ENCODE measurements around the gene DZIP1.

The DZIP1 gene

DNA sequence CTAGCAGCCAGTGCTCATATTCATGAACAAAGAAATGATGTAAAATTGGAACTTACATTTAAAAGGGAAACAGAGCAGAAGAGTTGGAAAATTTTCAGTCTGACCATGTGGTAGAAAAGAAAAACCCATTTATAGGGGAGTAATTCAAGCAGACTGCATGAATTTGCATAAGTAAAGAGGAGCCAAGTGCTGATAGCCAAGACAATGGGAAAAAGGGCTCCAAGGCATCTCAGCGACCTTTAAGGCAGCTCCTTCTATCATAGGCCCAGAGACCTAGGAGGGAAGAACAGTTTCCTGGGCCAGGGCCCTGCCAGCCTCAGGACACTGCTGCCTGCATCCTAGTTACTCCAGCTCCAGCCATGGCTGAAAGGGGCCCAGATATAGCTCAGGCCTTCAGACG lies 39.9 kb upstream of the DZIP1 start:
- H3K9me2 ChIP-seq (replicated peaks; ENCODE audit: insufficient read depth, low read length), result no peaks in the 10 kb centered on the region
- no peak overlapping the region for H3K4me2 ChIP-seq (ENCODE audit: low read depth, low read length, poor library complexity, severe bottlenecking)
- no peak for TF ChIP-seq EZH2phosphoT487 (conservative IDR thresholded peaks at IDR 0.05; ENCODE audit: low read length)
- TF ChIP-seq, protein P1, sequence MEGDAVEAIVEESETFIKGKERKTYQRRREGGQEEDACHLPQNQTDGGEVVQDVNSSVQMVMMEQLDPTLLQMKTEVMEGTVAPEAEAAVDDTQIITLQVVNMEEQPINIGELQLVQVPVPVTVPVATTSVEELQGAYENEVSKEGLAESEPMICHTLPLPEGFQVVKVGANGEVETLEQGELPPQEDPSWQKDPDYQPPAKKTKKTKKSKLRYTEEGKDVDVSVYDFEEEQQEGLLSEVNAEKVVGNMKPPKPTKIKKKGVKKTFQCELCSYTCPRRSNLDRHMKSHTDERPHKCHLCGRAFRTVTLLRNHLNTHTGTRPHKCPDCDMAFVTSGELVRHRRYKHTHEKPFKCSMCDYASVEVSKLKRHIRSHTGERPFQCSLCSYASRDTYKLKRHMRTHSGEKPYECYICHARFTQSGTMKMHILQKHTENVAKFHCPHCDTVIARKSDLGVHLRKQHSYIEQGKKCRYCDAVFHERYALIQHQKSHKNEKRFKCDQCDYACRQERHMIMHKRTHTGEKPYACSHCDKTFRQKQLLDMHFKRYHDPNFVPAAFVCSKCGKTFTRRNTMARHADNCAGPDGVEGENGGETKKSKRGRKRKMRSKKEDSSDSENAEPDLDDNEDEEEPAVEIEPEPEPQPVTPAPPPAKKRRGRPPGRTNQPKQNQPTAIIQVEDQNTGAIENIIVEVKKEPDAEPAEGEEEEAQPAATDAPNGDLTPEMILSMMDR (IDR thresholded peaks at IDR 0.05; ENCODE audit: insufficient read depth, low read length, poor library complexity, severe bottlenecking), result no peak
- peaks cover 97% of the 10 kb centered on the region for H3K79me2 ChIP-seq (ENCODE audit: insufficient read depth, low read length)
- no peak overlapping the region for H2AFZ ChIP-seq (ENCODE audit: low read depth, low read length, severe bottlenecking)
- H3K27me3 ChIP-seq (ENCODE audit: low read length), result no peaks in the 10 kb centered on the region
- peaks cover 11% of the 10 kb centered on the region; the same call in 1 of the 2 replicates for H4K20me1 ChIP-seq (ENCODE audit: low read depth, low read length)
- no peak overlapping the region for H3K4me3 ChIP-seq (ENCODE audit: insufficient read depth, low read length, poor library complexity, severe bottlenecking)
- no peaks in the 10 kb centered on the region; the same call in 1 of the 2 replicates for H3K36me3 ChIP-seq (ENCODE audit: low read length)
- H3K9me3 ChIP-seq (ENCODE audit: insufficient read depth, low read length), result no peaks in the 10 kb centered on the region
- no peak overlapping the region for H3K27ac ChIP-seq (ENCODE audit: low read depth, low read length)
- no peaks in the 10 kb centered on the region for H3F3A ChIP-seq (ENCODE audit: insufficient read depth)
- no peak overlapping the region for H3K9ac ChIP-seq (ENCODE audit: low read length)

DNA sequence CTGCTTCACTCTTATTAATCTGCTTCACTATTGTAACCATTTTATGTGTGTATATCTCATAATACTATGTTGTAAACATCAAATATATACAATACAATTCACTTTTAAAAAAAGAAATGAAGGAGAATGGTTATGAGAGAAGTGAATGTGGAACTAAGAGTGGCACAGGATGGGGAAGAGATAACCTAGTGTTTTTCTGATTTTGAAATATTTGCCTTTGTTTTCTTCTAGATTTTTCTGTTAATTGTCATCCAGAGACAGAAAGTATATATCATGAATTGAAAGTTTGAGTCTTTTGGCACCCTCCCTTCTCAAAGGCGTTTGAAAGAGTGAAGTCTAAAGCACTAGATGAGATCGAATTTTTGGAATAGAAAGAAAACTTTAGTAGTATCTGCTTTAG lies 35.2 kb upstream of the DZIP1 start:
- no peaks in the 10 kb centered on the region for H3K36me3 ChIP-seq (ENCODE audit: low read length)
- H3K4me2 ChIP-seq (ENCODE audit: low read depth, low read length, poor library complexity, severe bottlenecking), result peak overlapping the region; percentile 82
- H3K27ac ChIP-seq (ENCODE audit: low read depth, low read length), result no peak overlapping the region
- H3F3A ChIP-seq (ENCODE audit: insufficient read depth), result peaks cover 11% of the 10 kb centered on the region; the same call in 1 of the 2 replicates
- H3K27me3 ChIP-seq (ENCODE audit: low read length), result no peaks in the 10 kb centered on the region
- H3K9me3 ChIP-seq (ENCODE audit: insufficient read depth, low read length), result no peaks in the 10 kb centered on the region
- no peak overlapping the region for H2AFZ ChIP-seq (ENCODE audit: low read depth, low read length, severe bottlenecking)
- H3K9ac ChIP-seq (ENCODE audit: low read length), result no peak overlapping the region
- peaks cover 22% of the 10 kb centered on the region; the same call in 1 of the 2 replicates for H4K20me1 ChIP-seq (ENCODE audit: low read depth, low read length)
- peaks cover 80% of the 10 kb centered on the region for H3K79me2 ChIP-seq (ENCODE audit: insufficient read depth, low read length)
- TF ChIP-seq, protein P1 (IDR thresholded peaks at IDR 0.05; ENCODE audit: insufficient read depth, low read length, poor library complexity, severe bottlenecking), result no peak
- TF ChIP-seq EZH2phosphoT487 (conservative IDR thresholded peaks at IDR 0.05; ENCODE audit: low read length), result no peak
- no peaks in the 10 kb centered on the region for H3K9me2 ChIP-seq (replicated peaks; ENCODE audit: insufficient read depth, low read length)
- H3K4me3 ChIP-seq (ENCODE audit: insufficient read depth, low read length, poor library complexity, severe bottlenecking), result no peak overlapping the region

DNA sequence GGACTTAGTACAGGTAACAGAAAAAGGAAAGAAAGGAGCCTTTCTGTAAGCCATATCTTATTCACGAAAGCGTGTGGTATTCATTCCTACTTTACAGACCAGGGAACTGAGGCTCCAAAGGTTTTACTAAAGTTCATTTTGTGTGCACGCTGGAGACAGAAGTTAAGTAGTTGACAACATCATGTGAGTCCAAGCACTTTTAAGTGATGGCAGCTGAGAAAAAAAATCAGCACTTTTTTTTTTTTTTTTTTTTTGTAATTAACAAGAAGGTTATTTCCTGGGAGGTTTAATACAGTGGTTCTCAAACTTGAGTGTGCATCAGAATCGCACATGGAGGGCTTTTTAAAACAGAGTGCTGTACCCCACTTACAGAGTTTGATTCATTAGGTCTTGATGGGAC lies 34.5 kb upstream of the DZIP1 start:
- H3K4me3 ChIP-seq (ENCODE audit: insufficient read depth, low read length, poor library complexity, severe bottlenecking), result peak overlapping the region; percentile 97
- H4K20me1 ChIP-seq (ENCODE audit: low read depth, low read length), result peaks cover 22% of the 10 kb centered on the region; the same call in 1 of the 2 replicates
- no peaks in the 10 kb centered on the region for H3K9me2 ChIP-seq (replicated peaks; ENCODE audit: insufficient read depth, low read length)
- H3K27me3 ChIP-seq (ENCODE audit: low read length), result no peaks in the 10 kb centered on the region
- H3K4me2 ChIP-seq (ENCODE audit: low read depth, low read length, poor library complexity, severe bottlenecking), result peak overlapping the region; percentile 82
- no peak overlapping the region for H2AFZ ChIP-seq (ENCODE audit: low read depth, low read length, severe bottlenecking)
- peaks cover 73% of the 10 kb centered on the region for H3K79me2 ChIP-seq (ENCODE audit: insufficient read depth, low read length)
- H3K27ac ChIP-seq (ENCODE audit: low read depth, low read length), result no peak overlapping the region
- peaks cover 11% of the 10 kb centered on the region; the same call in 1 of the 2 replicates for H3F3A ChIP-seq (ENCODE audit: insufficient read depth)
- no peaks in the 10 kb centered on the region for H3K9me3 ChIP-seq (ENCODE audit: insufficient read depth, low read length)
- peak overlapping the region; percentile 97; the same call in 1 of the 2 replicates for H3K9ac ChIP-seq (ENCODE audit: low read length)
- H3K36me3 ChIP-seq (ENCODE audit: low read length), result no peaks in the 10 kb centered on the region
- TF ChIP-seq EZH2phosphoT487 (conservative IDR thresholded peaks at IDR 0.05; ENCODE audit: low read length), result no peak
- TF ChIP-seq, protein P1 (IDR thresholded peaks at IDR 0.05; ENCODE audit: insufficient read depth, low read length, poor library complexity, severe bottlenecking), result no peak

All from SU-DHL-6 (cell line).